Measurements from ENCODE around the gene UVRAG. TPM values are rescaled to one million over a fixed set of nuclear protein-coding genes. Genes with fewer than 3 reads are reported as not detected.
A peak's percentile ranks its signal among the peaks of the same experiment; 100 is the strongest.
"Not testable (repeated sequence)": the region's sequence is repeated elsewhere in the genome, so short reads cannot be mapped to it uniquely, and the experiment has no call there.

Gene UVRAG
- total and polyA plus RNA-seq, 12 donors, result 5.0 to 18.3 (median 13.4) TPM

GRCh38 chr11:76071090-76071489 is 256.1 kb downstream of the UVRAG start:
- peaks cover 0 to 38% (median 29%) of the 10 kb centered on the region in 9 donors for H3K4me1 ChIP-seq
- no peak overlapping the region for H3K27ac ChIP-seq
- no peaks in the 10 kb centered on the region for H3K9me3 ChIP-seq
- no peak for TF ChIP-seq CTCF (IDR thresholded peaks at IDR 0.05)
- no peaks in the 10 kb centered on the region for H3K27me3 ChIP-seq
- DNase-seq (no peak), ATAC-seq (no peak)
- intact Hi-C loops (cut with DNase I), result no loop called here
- no peak overlapping the region for H3K4me3 ChIP-seq
- peaks cover 0 to 31% (median 8%) of the 10 kb centered on the region in 9 donors for H3K36me3 ChIP-seq

GRCh38 chr11:76073724-76074123 is 258.7 kb downstream of the UVRAG start:
- WGBS, 2 donors, result 45 to 74% methylated on average over 1 of the region's 1 CpG
- Histone ChIP-seq H3K36me3 (peaks cover 0 to 10% (median 0%) of the 10 kb centered on the region in 9 donors), H3K4me1 (peaks cover 0 to 51% (median 39%) of the 10 kb centered on the region in 9 donors), H3K27me3 (no peaks in the 10 kb centered on the region), H3K9me3 (no peaks in the 10 kb centered on the region), H3K27ac (peak overlapping the region in 4 of 10 donors; percentile 7 to 72 (median 31)), H3K4me3 (no peak overlapping the region)
- no peak for TF ChIP-seq CTCF (IDR thresholded peaks at IDR 0.05)
- DNase-seq, result no peak
- ATAC-seq, result peak in 6 of 8 donors; percentile 55 to 81 (median 77)
- intact Hi-C loops (cut with DNase I), result loop anchor here in 1 of 10 donors (2.0 kb wide), 1 partner anchor 177 kb away; no protein-coding TSS in a partner anchor

- ATAC-seq (peak in 7 of 8 donors; percentile 17 to 63 (median 47)), DNase-seq (no peak)
- peaks cover 0 to 7% (median 0%) of the 10 kb centered on the region in 9 donors for H3K36me3 ChIP-seq
- no peaks in the 10 kb centered on the region for H3K27me3 ChIP-seq
- H3K27ac ChIP-seq, result peak overlapping the region in 7 of 10 donors; percentile 1 to 72 (median 10)
- WGBS, 2 donors, result 39 to 43% methylated on average over 1 of the region's 1 CpG
- H3K9me3 ChIP-seq, result no peaks in the 10 kb centered on the region
- H3K4me3 ChIP-seq, result no peak overlapping the region
- TF ChIP-seq CTCF (IDR thresholded peaks at IDR 0.05), result no peak
- intact Hi-C loops (cut with DNase I), result loop anchor here in 1 of 10 donors (5.0 kb wide), 1 partner anchor 48 kb away; no protein-coding TSS in a partner anchor
- peaks cover 0 to 51% (median 39%) of the 10 kb centered on the region in 9 donors for H3K4me1 ChIP-seq
Observed at GRCh38 chr11:76074148-76075095, 259.4 kb downstream of the UVRAG start.

- Histone ChIP-seq H3K27me3 (no peaks in the 10 kb centered on the region), H3K36me3 (no peaks in the 10 kb centered on the region), H3K4me3 (no peak overlapping the region), H3K9me3 (no peaks in the 10 kb centered on the region), H3K4me1 (peaks cover 0 to 53% (median 39%) of the 10 kb centered on the region in 9 donors), H3K27ac (no peak overlapping the region)
- intact Hi-C loops (cut with DNase I), result loop anchor here in 1 of 10 donors (5.0 kb wide), 1 partner anchor 47 kb away; no protein-coding TSS in a partner anchor
- ATAC-seq, result no peak
- no peak for DNase-seq
- TF ChIP-seq CTCF (IDR thresholded peaks at IDR 0.05), result no peak
- WGBS, 2 donors, result 96 to 98% methylated on average over 2 of the region's 2 CpGs
Observed at GRCh38 chr11:76075716-76076115, 260.7 kb downstream of the UVRAG start.

GRCh38 chr11:76076253-76076652 is 261.2 kb downstream of the UVRAG start:
- H3K4me3 ChIP-seq, DNase-seq, H3K27me3 ChIP-seq, H3K27ac ChIP-seq, ATAC-seq, H3K36me3 ChIP-seq, H3K9me3 ChIP-seq: not testable (repeated sequence)
- intact Hi-C loops (cut with DNase I), result loop anchor here in 1 of 10 donors (5.0 kb wide), 1 partner anchor 46 kb away; no protein-coding TSS in a partner anchor
- H3K4me1 ChIP-seq, result peaks cover 0 to 59% (median 39%) of the 10 kb centered on the region in 9 donors
- 87 to 93% methylated on average over 4 of the region's 4 CpGs for WGBS, 2 donors
